Measurements from ENCODE around the gene PBX3. TPM values are rescaled to one million over a fixed set of nuclear protein-coding genes. Genes with fewer than 3 reads are reported as not detected.

Gene PBX3
- total and polyA plus RNA-seq, 9 of the 15 experiments (the other 6 are each of a cell fraction or from before 2014, with no cell fraction given) = 0.14 to 5.8 (median 0.92) TPM

- DNase-seq (ENCODE audit: extremely low read depth in 1 of 4, low spot score in 3 of 4) (no peak), FAIRE-seq (no peak), ATAC-seq (no peak)
- ChIA-PET POLR2A (no interaction called here), CTCF (ENCODE audit: low intra/inter-chr PET ratio) (no interaction called here)
- Histone ChIP-seq H3K27me3 (ENCODE audit: control insufficient read depth in 2 of 2, insufficient read depth in 2 of 2, low read length in 2 of 2) (peaks cover 5 to 63% of the 10 kb centered on the region in 2 experiments; a peak in 4 of 5 replicates), H3K9me3 (replicated peaks; ENCODE audit: control insufficient read depth, insufficient read depth, low read depth, low read length) (no peaks in the 10 kb centered on the region), H3K27ac (ENCODE audit: extremely low read depth, low read depth, low read length) (no peak overlapping the region), H3K36me3 (ENCODE audit: control insufficient read depth, insufficient read depth, low read length) (no peaks in the 10 kb centered on the region), H3K4me3 (no peak overlapping the region), H3K9ac (ENCODE audit: insufficient read depth in 1 of 2, low read depth in 2 of 2, low read length in 2 of 2) (no peak overlapping the region), H3K4me1 (replicated peaks in 1 of 2; ENCODE audit: control insufficient read depth in 2 of 2, insufficient read depth in 2 of 2, low read length in 2 of 2) (no peaks in the 10 kb centered on the region), H3K9me1 (ENCODE audit: control insufficient read depth, insufficient read depth, low read length) (no peaks in the 10 kb centered on the region), H2AFZ (ENCODE audit: low read depth, low read length) (no peak overlapping the region), H3K79me2 (ENCODE audit: control insufficient read depth, insufficient read depth, low read length) (no peaks in the 10 kb centered on the region), H4K20me1 (replicated peaks; ENCODE audit: control insufficient read depth, insufficient read depth, low read length) (no peaks in the 10 kb centered on the region), H3K4me2 (ENCODE audit: insufficient read depth, low read length) (no peak overlapping the region)
- intact Hi-C loops (cut with micrococcal nuclease) (no loop called here), in situ Hi-C loops (cut with MboI) (no loop called here)
- TF ChIP-seq HDAC3 (IDR thresholded peaks at IDR 0.05; ENCODE audit: borderline replicate concordance, partially characterized antibody) (no peak), EGR1 (conservative IDR thresholded peaks at IDR 0.05) (no peak), USF2 (CRISPR knock-in tag; IDR thresholded peaks at IDR 0.05) (peak; percentile 60), USF1 (CRISPR knock-in tag; IDR thresholded peaks at IDR 0.05) (peak; percentile 71), ZNF274 (IDR thresholded peaks at IDR 0.05; ENCODE audit: borderline replicate concordance, low read depth, low read length) (no peak), TCF3 (CRISPR knock-in tag; IDR thresholded peaks at IDR 0.05) (no peak), POLR2H (tag; IDR thresholded peaks at IDR 0.05; ENCODE audit: low read depth) (no peak), ZNF133 (CRISPR knock-in tag; IDR thresholded peaks at IDR 0.05) (no peak), MTA3 (IDR thresholded peaks at IDR 0.05; ENCODE audit: borderline replicate concordance) (no peak), HMG20B (CRISPR knock-in tag; IDR thresholded peaks at IDR 0.05) (no peak), RBFOX2 (IDR thresholded peaks at IDR 0.05; ENCODE audit: low read depth, low read length) (no peak)
- TF ChIP-seq, protein P1, sequence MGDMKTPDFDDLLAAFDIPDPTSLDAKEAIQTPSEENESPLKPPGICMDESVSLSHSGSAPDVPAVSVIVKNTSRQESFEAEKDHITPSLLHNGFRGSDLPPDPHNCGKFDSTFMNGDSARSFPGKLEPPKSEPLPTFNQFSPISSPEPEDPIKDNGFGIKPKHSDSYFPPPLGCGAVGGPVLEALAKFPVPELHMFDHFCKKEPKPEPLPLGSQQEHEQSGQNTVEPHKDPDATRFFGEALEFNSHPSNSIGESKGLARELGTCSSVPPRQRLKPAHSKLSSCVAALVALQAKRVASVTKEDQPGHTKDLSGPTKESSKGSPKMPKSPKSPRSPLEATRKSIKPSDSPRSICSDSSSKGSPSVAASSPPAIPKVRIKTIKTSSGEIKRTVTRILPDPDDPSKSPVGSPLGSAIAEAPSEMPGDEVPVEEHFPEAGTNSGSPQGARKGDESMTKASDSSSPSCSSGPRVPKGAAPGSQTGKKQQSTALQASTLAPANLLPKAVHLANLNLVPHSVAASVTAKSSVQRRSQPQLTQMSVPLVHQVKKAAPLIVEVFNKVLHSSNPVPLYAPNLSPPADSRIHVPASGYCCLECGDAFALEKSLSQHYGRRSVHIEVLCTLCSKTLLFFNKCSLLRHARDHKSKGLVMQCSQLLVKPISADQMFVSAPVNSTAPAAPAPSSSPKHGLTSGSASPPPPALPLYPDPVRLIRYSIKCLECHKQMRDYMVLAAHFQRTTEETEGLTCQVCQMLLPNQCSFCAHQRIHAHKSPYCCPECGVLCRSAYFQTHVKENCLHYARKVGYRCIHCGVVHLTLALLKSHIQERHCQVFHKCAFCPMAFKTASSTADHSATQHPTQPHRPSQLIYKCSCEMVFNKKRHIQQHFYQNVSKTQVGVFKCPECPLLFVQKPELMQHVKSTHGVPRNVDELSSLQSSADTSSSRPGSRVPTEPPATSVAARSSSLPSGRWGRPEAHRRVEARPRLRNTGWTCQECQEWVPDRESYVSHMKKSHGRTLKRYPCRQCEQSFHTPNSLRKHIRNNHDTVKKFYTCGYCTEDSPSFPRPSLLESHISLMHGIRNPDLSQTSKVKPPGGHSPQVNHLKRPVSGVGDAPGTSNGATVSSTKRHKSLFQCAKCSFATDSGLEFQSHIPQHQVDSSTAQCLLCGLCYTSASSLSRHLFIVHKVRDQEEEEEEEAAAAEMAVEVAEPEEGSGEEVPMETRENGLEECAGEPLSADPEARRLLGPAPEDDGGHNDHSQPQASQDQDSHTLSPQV (IDR thresholded peaks at IDR 0.05) = no peak
- WGBS (ENCODE audit: insufficient coverage, low coverage, missing lambda C conversion rate) = 0% methylated on average over 8 of the region's 8 CpGs
- BruUV-seq (replicated peaks) = no TSS peak
Measured at GRCh38 chr9:125992557-125992956, 245.4 kb downstream of the PBX3 start.
